Measurements from ENCODE around the gene SCAI.

- no peak for TF ChIP-seq POLR2AphosphoS5 (IDR thresholded peaks at IDR 0.05; ENCODE audit: low read depth, low read length)
- TF ChIP-seq, protein P1, sequence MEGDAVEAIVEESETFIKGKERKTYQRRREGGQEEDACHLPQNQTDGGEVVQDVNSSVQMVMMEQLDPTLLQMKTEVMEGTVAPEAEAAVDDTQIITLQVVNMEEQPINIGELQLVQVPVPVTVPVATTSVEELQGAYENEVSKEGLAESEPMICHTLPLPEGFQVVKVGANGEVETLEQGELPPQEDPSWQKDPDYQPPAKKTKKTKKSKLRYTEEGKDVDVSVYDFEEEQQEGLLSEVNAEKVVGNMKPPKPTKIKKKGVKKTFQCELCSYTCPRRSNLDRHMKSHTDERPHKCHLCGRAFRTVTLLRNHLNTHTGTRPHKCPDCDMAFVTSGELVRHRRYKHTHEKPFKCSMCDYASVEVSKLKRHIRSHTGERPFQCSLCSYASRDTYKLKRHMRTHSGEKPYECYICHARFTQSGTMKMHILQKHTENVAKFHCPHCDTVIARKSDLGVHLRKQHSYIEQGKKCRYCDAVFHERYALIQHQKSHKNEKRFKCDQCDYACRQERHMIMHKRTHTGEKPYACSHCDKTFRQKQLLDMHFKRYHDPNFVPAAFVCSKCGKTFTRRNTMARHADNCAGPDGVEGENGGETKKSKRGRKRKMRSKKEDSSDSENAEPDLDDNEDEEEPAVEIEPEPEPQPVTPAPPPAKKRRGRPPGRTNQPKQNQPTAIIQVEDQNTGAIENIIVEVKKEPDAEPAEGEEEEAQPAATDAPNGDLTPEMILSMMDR (IDR thresholded peaks at IDR 0.05), result no peak
- TF ChIP-seq TCF7L2 (IDR thresholded peaks at IDR 0.05; ENCODE audit: low read depth, low read length), result no peak
- TF ChIP-seq REST (IDR thresholded peaks at IDR 0.05; ENCODE audit: insufficient read depth in 1 of 2, low read depth in 2 of 2, low read length in 1 of 2), result no peak
These were observed 169.5 kb downstream of the SCAI start for GRCh38 chr9:124973807-124974206.

Data from Panc1 (cell line).